Measurements from ENCODE around the gene JAML. TPM values are rescaled to one million over a fixed set of nuclear protein-coding genes. Genes with fewer than 3 reads are reported as not detected.

JAML gene, protein sequence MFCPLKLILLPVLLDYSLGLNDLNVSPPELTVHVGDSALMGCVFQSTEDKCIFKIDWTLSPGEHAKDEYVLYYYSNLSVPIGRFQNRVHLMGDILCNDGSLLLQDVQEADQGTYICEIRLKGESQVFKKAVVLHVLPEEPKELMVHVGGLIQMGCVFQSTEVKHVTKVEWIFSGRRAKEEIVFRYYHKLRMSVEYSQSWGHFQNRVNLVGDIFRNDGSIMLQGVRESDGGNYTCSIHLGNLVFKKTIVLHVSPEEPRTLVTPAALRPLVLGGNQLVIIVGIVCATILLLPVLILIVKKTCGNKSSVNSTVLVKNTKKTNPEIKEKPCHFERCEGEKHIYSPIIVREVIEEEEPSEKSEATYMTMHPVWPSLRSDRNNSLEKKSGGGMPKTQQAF
- not detected for polyA plus RNA-seq (2013, experiment 1 of 2)
- polyA plus RNA-seq (2013, experiment 2 of 2): not detected

DNA sequence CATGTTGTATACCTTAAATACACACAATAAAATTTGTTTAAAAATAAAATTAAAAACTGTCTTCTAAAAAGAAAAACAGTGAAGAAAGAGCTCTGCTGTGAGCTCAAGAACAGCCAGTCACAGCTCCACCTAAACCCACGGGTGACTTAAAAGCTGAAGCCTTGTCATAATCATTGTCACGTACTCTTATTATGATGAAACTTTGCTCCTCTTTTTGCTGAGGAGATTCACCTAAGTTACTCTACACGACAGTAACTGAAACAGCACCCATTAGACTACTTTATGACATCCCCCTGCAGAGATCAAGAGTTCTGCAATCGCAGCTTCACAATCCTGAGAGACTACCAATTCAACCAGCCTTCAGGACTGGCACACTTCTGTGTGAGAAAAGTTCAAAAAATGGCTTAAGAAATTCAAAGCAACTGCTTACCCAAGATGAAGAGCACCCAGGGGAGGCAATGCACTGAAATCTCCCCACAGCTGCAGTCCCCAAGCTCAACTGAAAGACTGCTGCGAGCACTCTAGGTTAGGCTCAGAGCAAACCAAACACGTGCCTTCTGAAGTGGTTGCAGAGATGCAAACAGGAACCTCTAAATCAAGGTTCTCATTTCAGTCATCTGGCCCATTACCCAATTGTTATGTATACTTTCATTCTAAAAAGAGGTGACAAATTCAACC lies at the start of gene JAML:
Gene JAML, minus strand, starts transcription at position 501 of the 678 bp plus-strand sequence. CDS start 10,145 bp downstream, outside the sequence.
- H3K27me3 ChIP-seq (ENCODE audit: control insufficient read depth in 1 of 2, insufficient read depth in 1 of 2, low read length in 2 of 2): peaks cover 33 to 43% of the 10 kb centered on the region in 2 experiments
- no peak within 1 kb of the TSS for H3K27ac ChIP-seq (ENCODE audit: low read length, poor library complexity, severe bottlenecking)
- no peaks in the 10 kb centered on the region for H3K79me1 ChIP-seq (replicated peaks; ENCODE audit: low read length, poor library complexity, severe bottlenecking)
- H3K4me1 ChIP-seq (ENCODE audit: control insufficient read depth, insufficient read depth, low read depth, low read length): no peaks in the 10 kb centered on the region
- no peak within 1 kb of the TSS for H3K9ac ChIP-seq (ENCODE audit: low read length)
- H2BK5ac ChIP-seq (ENCODE audit: low read depth, low read length, poor library complexity, severe bottlenecking): no peak within 1 kb of the TSS
- no peak within 1 kb of the TSS for H2BK12ac ChIP-seq (ENCODE audit: low read length in 2 of 2)
- H4K91ac ChIP-seq (ENCODE audit: low read length): no peak within 1 kb of the TSS
- no peaks in the 10 kb centered on the region for H3K9me3 ChIP-seq (ENCODE audit: control insufficient read depth, low read length)
- no peak within 1 kb of the TSS for H2BK120ac ChIP-seq (ENCODE audit: low read depth, low read length)
- no peak within 1 kb of the TSS for H2AK5ac ChIP-seq (ENCODE audit: low read length, severe bottlenecking)
- H3K36me3 ChIP-seq (ENCODE audit: control insufficient read depth in 1 of 2, insufficient read depth in 2 of 2, low read depth in 1 of 2, low read length in 2 of 2): no peaks in the 10 kb centered on the region
- no peak within 1 kb of the TSS for H3K4me3 ChIP-seq (ENCODE audit: insufficient read depth in 1 of 2, low read depth in 1 of 2, low read length in 2 of 2)
- no peak within 1 kb of the TSS for H3K4ac ChIP-seq (ENCODE audit: low read depth in 1 of 2, low read length in 2 of 2)
- H4K8ac ChIP-seq (ENCODE audit: low read length): no peak within 1 kb of the TSS
- no peak within 1 kb of the TSS for H2BK15ac ChIP-seq (ENCODE audit: low read depth, poor library complexity, severe bottlenecking)
- H2AFZ ChIP-seq (ENCODE audit: low read depth, low read length): no peak within 1 kb of the TSS
- H3K4me2 ChIP-seq (ENCODE audit: low read length, poor library complexity, severe bottlenecking): no peak within 1 kb of the TSS
- H3K18ac ChIP-seq (ENCODE audit: low read depth in 1 of 2, low read length in 2 of 2): no peak within 1 kb of the TSS
- H3K23ac ChIP-seq (ENCODE audit: low read length in 2 of 2): no peak within 1 kb of the TSS
- WGBS: 88% methylated on average over 5 of the region's 6 CpGs
- DNase-seq: no peak
- no peak within 1 kb of the TSS for H3K14ac ChIP-seq (ENCODE audit: low read length in 2 of 2)

DNA sequence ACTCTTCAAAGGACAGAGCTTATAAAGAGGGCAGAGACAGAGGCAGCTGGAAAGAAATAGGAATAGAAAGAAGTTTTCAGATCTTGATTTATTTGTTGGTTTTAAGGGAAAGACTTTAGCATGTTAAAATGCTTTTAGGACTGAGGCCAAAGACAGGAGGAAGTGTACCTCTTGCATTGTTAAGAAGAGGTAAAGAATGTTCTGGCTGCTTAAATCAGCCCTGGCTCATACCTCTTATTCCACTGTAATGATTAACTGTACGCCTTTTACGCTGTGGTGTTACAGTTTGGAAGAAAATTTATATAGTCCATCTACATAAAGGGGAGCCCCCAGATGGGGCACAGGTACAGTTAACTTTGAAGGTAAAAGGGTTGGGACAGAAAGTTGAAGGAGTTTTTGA lies 49.4 kb upstream of the JAML start:
- Histone ChIP-seq H3K18ac (ENCODE audit: low read depth in 1 of 2, low read length in 2 of 2) (no peak overlapping the region), H3K27me3 (ENCODE audit: control insufficient read depth in 1 of 2, insufficient read depth in 1 of 2, low read length in 2 of 2) (peaks cover 25 to 31% of the 10 kb centered on the region in 2 experiments), H2AK5ac (ENCODE audit: low read length, severe bottlenecking) (no peak overlapping the region)

DNA sequence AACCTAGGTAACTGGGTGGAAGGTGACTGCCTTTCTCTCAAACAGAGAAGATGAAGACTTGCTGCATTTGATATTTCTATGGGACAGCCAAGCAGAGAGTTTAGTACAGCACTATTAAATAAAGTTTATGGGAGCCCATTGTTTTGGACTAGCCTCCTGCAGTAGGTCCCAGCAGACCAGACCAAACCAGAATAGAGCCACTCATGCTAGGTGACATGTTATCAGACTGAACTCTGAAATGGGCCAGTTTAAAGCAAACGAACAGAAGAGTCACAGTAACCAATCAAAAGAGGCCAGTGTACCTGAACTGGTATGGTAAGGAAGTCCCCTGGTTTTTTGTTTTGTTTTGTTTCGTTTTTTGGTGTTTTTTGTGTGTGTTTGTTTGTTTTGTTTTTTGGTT lies 47.2 kb upstream of the JAML start:
- Histone ChIP-seq H3K14ac (ENCODE audit: low read length in 2 of 2) (no peak overlapping the region), H3K4me3 (ENCODE audit: insufficient read depth in 1 of 2, low read depth in 1 of 2, low read length in 2 of 2) (no peak overlapping the region), H3K4ac (ENCODE audit: low read depth in 1 of 2, low read length in 2 of 2) (no peak overlapping the region), H3K4me2 (ENCODE audit: low read length, poor library complexity, severe bottlenecking) (no peak overlapping the region), H2BK15ac (ENCODE audit: low read depth, poor library complexity, severe bottlenecking) (no peak overlapping the region), H3K9ac (ENCODE audit: low read length) (no peak overlapping the region), H2AFZ (ENCODE audit: low read depth, low read length) (no peak overlapping the region), H3K23ac (ENCODE audit: low read length in 2 of 2) (no peak overlapping the region), H4K91ac (ENCODE audit: low read length) (no peak overlapping the region), H4K8ac (ENCODE audit: low read length) (no peak overlapping the region), H3K27ac (ENCODE audit: low read length, poor library complexity, severe bottlenecking) (no peak overlapping the region), H2BK5ac (ENCODE audit: low read depth, low read length, poor library complexity, severe bottlenecking) (no peak overlapping the region), H3K36me3 (ENCODE audit: control insufficient read depth in 1 of 2, insufficient read depth in 2 of 2, low read depth in 1 of 2, low read length in 2 of 2) (no peaks in the 10 kb centered on the region), H3K27me3 (ENCODE audit: control insufficient read depth in 1 of 2, insufficient read depth in 1 of 2, low read length in 2 of 2) (peaks cover 37 to 38% of the 10 kb centered on the region in 2 experiments), H2BK120ac (ENCODE audit: low read depth, low read length) (no peak overlapping the region), H3K79me1 (replicated peaks; ENCODE audit: low read length, poor library complexity, severe bottlenecking) (no peaks in the 10 kb centered on the region), H2BK12ac (ENCODE audit: low read length in 2 of 2) (no peak overlapping the region), H3K4me1 (ENCODE audit: control insufficient read depth, insufficient read depth, low read depth, low read length) (no peaks in the 10 kb centered on the region), H2AK5ac (ENCODE audit: low read length, severe bottlenecking) (no peak overlapping the region), H3K18ac (ENCODE audit: low read depth in 1 of 2, low read length in 2 of 2) (no peak overlapping the region), H3K9me3 (ENCODE audit: control insufficient read depth, low read length) (no peaks in the 10 kb centered on the region)
- DNase-seq: no peak
- 44% methylated on average over 2 of the region's 2 CpGs for WGBS

More for the DNA sequence above, 49.4 kb upstream of the JAML start:
- H3K9me3 ChIP-seq (ENCODE audit: control insufficient read depth, low read length): no peaks in the 10 kb centered on the region
- H3K4me1 ChIP-seq (ENCODE audit: control insufficient read depth, insufficient read depth, low read depth, low read length): peaks cover 2% of the 10 kb centered on the region
- H3K4me3 ChIP-seq (ENCODE audit: insufficient read depth in 1 of 2, low read depth in 1 of 2, low read length in 2 of 2): no peak overlapping the region
- no CpG with 5 or more reads among the region's 2 CpGs for WGBS
- no peaks in the 10 kb centered on the region for H3K36me3 ChIP-seq (ENCODE audit: control insufficient read depth in 1 of 2, insufficient read depth in 2 of 2, low read depth in 1 of 2, low read length in 2 of 2)
- no peak overlapping the region for H3K4me2 ChIP-seq (ENCODE audit: low read length, poor library complexity, severe bottlenecking)
- H2BK120ac ChIP-seq (ENCODE audit: low read depth, low read length): no peak overlapping the region
- DNase-seq: no peak
- no peak overlapping the region for H3K23ac ChIP-seq (ENCODE audit: low read length in 2 of 2)
- no peak overlapping the region for H2BK12ac ChIP-seq (ENCODE audit: low read length in 2 of 2)
- no peak overlapping the region for H3K9ac ChIP-seq (ENCODE audit: low read length)
- no peaks in the 10 kb centered on the region for H3K79me1 ChIP-seq (replicated peaks; ENCODE audit: low read length, poor library complexity, severe bottlenecking)
- H2BK5ac ChIP-seq (ENCODE audit: low read depth, low read length, poor library complexity, severe bottlenecking): no peak overlapping the region
- H3K14ac ChIP-seq (ENCODE audit: low read length in 2 of 2): no peak overlapping the region
- no peak overlapping the region for H4K8ac ChIP-seq (ENCODE audit: low read length)
- H3K4ac ChIP-seq (ENCODE audit: low read depth in 1 of 2, low read length in 2 of 2): no peak overlapping the region
- no peak overlapping the region for H2AFZ ChIP-seq (ENCODE audit: low read depth, low read length)
- no peak overlapping the region for H4K91ac ChIP-seq (ENCODE audit: low read length)
- H2BK15ac ChIP-seq (ENCODE audit: low read depth, poor library complexity, severe bottlenecking): no peak overlapping the region
- no peak overlapping the region for H3K27ac ChIP-seq (ENCODE audit: low read length, poor library complexity, severe bottlenecking)

DNA sequence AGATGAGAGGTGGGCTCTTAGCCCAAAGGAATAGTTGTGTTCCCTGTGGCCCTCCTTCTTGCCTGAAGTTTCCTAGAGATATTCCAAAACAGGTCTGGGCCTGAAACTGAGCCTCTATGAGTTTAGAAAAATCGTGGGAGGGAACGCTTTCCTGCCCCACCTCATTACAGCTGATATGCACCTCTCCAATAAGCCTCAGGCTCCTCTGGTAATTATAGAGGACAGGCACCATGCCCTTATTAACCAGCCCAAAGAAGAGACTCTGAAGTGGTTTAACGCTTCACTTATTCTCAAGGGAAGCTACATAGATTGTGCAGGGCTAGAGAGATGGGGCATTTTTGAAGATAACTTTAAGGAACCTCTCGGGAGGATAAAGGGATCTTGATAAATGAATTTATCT lies 42.7 kb upstream of the JAML start:
- no peak overlapping the region for H3K9ac ChIP-seq (ENCODE audit: low read length)
- H3K4me2 ChIP-seq (ENCODE audit: low read length, poor library complexity, severe bottlenecking): no peak overlapping the region
- 86% methylated on average over 2 of the region's 4 CpGs for WGBS

More for the DNA sequence above, 42.7 kb upstream of the JAML start:
- Histone ChIP-seq H2BK12ac (ENCODE audit: low read length in 2 of 2) (no peak overlapping the region), H3K14ac (ENCODE audit: low read length in 2 of 2) (no peak overlapping the region), H3K23ac (ENCODE audit: low read length in 2 of 2) (no peak overlapping the region), H3K9me3 (ENCODE audit: control insufficient read depth, low read length) (no peaks in the 10 kb centered on the region), H4K91ac (ENCODE audit: low read length) (no peak overlapping the region), H2BK120ac (ENCODE audit: low read depth, low read length) (no peak overlapping the region), H3K36me3 (ENCODE audit: control insufficient read depth in 1 of 2, insufficient read depth in 2 of 2, low read depth in 1 of 2, low read length in 2 of 2) (no peaks in the 10 kb centered on the region), H3K27ac (ENCODE audit: low read length, poor library complexity, severe bottlenecking) (no peak overlapping the region), H2AK5ac (ENCODE audit: low read length, severe bottlenecking) (no peak overlapping the region), H2AFZ (ENCODE audit: low read depth, low read length) (no peak overlapping the region), H3K4me1 (ENCODE audit: control insufficient read depth, insufficient read depth, low read depth, low read length) (peaks cover 2% of the 10 kb centered on the region), H2BK15ac (ENCODE audit: low read depth, poor library complexity, severe bottlenecking) (no peak overlapping the region), H2BK5ac (ENCODE audit: low read depth, low read length, poor library complexity, severe bottlenecking) (no peak overlapping the region), H4K8ac (ENCODE audit: low read length) (no peak overlapping the region), H3K4ac (ENCODE audit: low read depth in 1 of 2, low read length in 2 of 2) (no peak overlapping the region), H3K27me3 (ENCODE audit: control insufficient read depth in 1 of 2, insufficient read depth in 1 of 2, low read length in 2 of 2) (peaks cover 61 to 63% of the 10 kb centered on the region in 2 experiments), H3K79me1 (replicated peaks; ENCODE audit: low read length, poor library complexity, severe bottlenecking) (no peaks in the 10 kb centered on the region), H3K4me3 (ENCODE audit: insufficient read depth in 1 of 2, low read depth in 1 of 2, low read length in 2 of 2) (no peak overlapping the region), H3K18ac (ENCODE audit: low read depth in 1 of 2, low read length in 2 of 2) (no peak overlapping the region)
- DNase-seq: no peak
